DOHH2 (cell line): Measurements from ENCODE around the gene BNIP5.

Experiments used
- H3F3A ChIP-seq: fragments of 200-600 bp; sonication (generic), shearing (Covaris generic); 2 replicates; pipeline ENCODE4 v1.6.0; 2016; ENCODE audit warnings: antibody characterized with exemption, mild to moderate bottlenecking; ENCODE audit not compliant: control insufficient read depth, insufficient read depth
- H3K27ac ChIP-seq: fragments of 200-600 bp; sonication (generic); 2 replicates; pipeline ENCODE4 v1.5.1; 2014; ENCODE audit warnings: low read depth, mild to moderate bottlenecking, low read length, moderate library complexity
- H3K27me3 ChIP-seq: fragments of 200-600 bp; sonication (generic); 2 replicates; pipeline ENCODE4 v1.6.1; 2014; ENCODE audit warnings: mild to moderate bottlenecking, low read length, mixed read lengths; ENCODE audit not compliant: control insufficient read depth
- H3K36me3 ChIP-seq: fragments of 200-600 bp; sonication (generic); 2 replicates; pipeline ENCODE4 v1.6.1; 2014; ENCODE audit warnings: mild to moderate bottlenecking, low read length, moderate library complexity, mixed read lengths; ENCODE audit not compliant: control insufficient read depth
- H3K4me1 ChIP-seq: fragments of 200-600 bp; sonication (generic); 2 replicates; pipeline ENCODE4 v1.6.1; 2014; ENCODE audit warnings: mild to moderate bottlenecking, low read length, mixed read lengths; ENCODE audit not compliant: control insufficient read depth
- H3K4me2 ChIP-seq: fragments of 200-600 bp; sonication (generic); 2 replicates; pipeline ENCODE4 v1.6.0; 2014; ENCODE audit warnings: mild to moderate bottlenecking, low read length, moderate library complexity
- H3K4me3 ChIP-seq: fragments of 200-600 bp; sonication (generic); 2 replicates; pipeline ENCODE4 v1.5.1; 2014; ENCODE audit warnings: mild to moderate bottlenecking, low read length, mixed read lengths
- H3K79me2 ChIP-seq: fragments of 200-600 bp; sonication (generic); 2 replicates; pipeline ENCODE4 v1.6.1; 2014; ENCODE audit warnings: mild to moderate bottlenecking, low read length, mixed read lengths; ENCODE audit not compliant: control insufficient read depth
- H3K9me2 ChIP-seq: fragments of 200-600 bp; sonication (generic); replicated peaks from 2 replicates; pipeline ENCODE4 v1.6.1; 2014; ENCODE audit warnings: mild to moderate bottlenecking, low read length, mixed read lengths; ENCODE audit not compliant: control insufficient read depth
- H3K9me3 ChIP-seq: fragments of 200-600 bp; sonication (generic); 2 replicates; pipeline ENCODE4 v1.6.1; 2014; ENCODE audit warnings: antibody characterized with exemption, low read length, mixed read lengths; ENCODE audit not compliant: control insufficient read depth, insufficient read depth
- H4K20me1 ChIP-seq: fragments of 200-600 bp; sonication (generic); 2 replicates; pipeline ENCODE4 v1.6.0; 2014; ENCODE audit warnings: low read depth, mild to moderate bottlenecking, antibody characterized with exemption, low read length, moderate library complexity; ENCODE audit not compliant: control insufficient read depth, insufficient read depth
- EZH2phosphoT487 ChIP-seq: fragments of 200-600 bp; sonication (generic); IDR thresholded peaks from 2 replicates; pipeline ENCODE4 v1.6.1; 2017; ENCODE audit warnings: borderline replicate concordance, mild to moderate bottlenecking, antibody characterized with exemption, low read length, moderate library complexity, mixed read lengths
- TF ChIP-seq, protein P1 (sequence below): fragments of 200-600 bp; sonication (generic); IDR thresholded peaks from one replicate; pipeline ENCODE4 v1.5.1; 2014; ENCODE audit warnings: antibody characterized with exemption, mild to moderate bottlenecking, low read depth, low read length; ENCODE audit not compliant: poor library complexity, severe bottlenecking

The BNIP5 gene

DNA sequence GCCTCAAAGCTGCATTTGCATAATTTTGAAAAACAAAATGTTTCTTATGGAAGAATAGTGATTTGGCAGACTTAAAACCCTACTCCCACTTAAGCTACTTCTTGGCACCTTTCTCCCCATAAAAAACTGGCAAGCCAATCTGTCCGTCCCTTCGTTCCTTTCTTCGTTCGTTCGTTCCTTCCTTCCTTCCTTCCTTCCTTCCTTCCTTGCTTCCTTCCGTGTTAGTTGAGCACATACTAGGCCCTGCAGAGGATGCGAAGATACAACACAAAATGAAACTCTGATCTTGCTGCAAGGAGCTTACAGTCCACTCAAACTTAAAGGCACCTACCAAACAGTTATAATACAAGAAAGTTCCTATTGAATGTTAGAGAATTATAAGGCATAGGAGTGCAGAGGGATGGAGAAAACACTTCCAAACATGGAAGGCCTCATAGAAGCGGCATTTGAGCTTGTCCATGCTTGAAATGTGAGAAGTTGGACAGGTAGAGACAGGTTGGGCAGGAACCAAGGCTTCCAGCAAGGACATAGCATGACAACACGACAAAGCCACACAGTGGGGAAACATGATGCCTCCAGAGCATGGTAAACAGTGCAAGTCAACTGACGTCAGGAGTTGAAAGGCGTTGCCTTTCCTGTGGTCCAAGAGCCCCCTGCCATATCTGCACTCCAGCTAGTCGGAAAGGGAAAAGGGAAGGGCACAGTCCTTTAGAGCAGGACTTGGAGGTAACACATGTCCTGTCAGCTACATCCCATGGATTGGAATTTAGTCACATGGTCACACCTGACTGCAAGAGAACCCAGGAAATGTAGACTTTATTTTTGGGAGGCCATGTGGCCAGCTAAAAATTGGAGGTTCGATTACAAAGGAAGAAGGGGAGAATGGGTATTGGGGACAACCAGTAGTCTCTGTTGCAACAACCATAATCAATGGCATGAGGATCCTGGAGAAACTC, 59.8 kb downstream of the BNIP5 start:
- Histone ChIP-seq H3K4me1 (no peaks in the 10 kb centered on the region), H4K20me1 (no peaks in the 10 kb centered on the region), H3F3A (no peaks in the 10 kb centered on the region), H3K79me2 (no peaks in the 10 kb centered on the region), H3K9me3 (no peaks in the 10 kb centered on the region), H3K4me3 (no peak overlapping the region), H3K9me2 (no peaks in the 10 kb centered on the region), H3K4me2 (no peak overlapping the region), H3K27me3 (peaks cover 37% of the 10 kb centered on the region), H3K27ac (no peak overlapping the region), H3K36me3 (no peaks in the 10 kb centered on the region)
- TF ChIP-seq, protein P1, sequence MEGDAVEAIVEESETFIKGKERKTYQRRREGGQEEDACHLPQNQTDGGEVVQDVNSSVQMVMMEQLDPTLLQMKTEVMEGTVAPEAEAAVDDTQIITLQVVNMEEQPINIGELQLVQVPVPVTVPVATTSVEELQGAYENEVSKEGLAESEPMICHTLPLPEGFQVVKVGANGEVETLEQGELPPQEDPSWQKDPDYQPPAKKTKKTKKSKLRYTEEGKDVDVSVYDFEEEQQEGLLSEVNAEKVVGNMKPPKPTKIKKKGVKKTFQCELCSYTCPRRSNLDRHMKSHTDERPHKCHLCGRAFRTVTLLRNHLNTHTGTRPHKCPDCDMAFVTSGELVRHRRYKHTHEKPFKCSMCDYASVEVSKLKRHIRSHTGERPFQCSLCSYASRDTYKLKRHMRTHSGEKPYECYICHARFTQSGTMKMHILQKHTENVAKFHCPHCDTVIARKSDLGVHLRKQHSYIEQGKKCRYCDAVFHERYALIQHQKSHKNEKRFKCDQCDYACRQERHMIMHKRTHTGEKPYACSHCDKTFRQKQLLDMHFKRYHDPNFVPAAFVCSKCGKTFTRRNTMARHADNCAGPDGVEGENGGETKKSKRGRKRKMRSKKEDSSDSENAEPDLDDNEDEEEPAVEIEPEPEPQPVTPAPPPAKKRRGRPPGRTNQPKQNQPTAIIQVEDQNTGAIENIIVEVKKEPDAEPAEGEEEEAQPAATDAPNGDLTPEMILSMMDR, result no peak
- no peak for TF ChIP-seq EZH2phosphoT487

DNA sequence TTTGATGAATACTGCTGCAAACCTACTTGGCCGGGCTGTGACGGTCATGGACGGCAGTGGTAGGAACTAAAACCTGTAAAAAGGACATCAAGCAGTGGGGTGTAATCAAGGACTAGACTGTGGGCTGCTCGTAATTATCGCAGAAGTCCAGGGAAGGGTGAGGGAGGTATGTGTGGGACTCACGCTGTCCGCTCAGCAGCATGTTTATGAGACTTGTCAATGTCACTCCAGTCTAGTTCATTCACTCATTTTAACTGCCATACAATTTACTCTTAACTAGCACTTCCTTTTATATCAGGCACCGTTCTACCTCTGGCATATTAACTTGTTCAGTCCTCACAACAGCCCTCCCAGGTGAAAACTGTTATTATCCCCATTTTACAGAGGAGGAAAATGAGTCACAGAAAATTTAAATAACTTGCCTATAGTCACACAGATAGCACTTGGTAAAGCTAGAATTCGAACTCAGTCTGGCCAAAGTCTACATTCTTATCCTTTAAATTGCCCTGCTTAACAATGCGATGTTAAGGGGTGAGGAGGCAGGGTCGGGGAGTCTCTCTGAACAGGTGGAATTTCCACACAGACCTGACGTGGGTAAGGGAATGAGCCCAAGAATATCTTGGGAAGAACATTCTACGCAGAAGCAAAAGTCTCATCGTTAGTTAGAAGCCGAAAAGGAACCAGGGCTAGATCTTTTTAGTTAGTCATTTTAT, 62.7 kb downstream of the BNIP5 start:
- H3K79me2 ChIP-seq, result no peaks in the 10 kb centered on the region
- H4K20me1 ChIP-seq, result no peaks in the 10 kb centered on the region
- H3K4me3 ChIP-seq, result no peak overlapping the region
- no peak overlapping the region for H3K4me2 ChIP-seq
- no peaks in the 10 kb centered on the region for H3K36me3 ChIP-seq
- H3F3A ChIP-seq, result no peaks in the 10 kb centered on the region
- H3K9me2 ChIP-seq, result no peaks in the 10 kb centered on the region
- H3K27me3 ChIP-seq, result peaks cover 29% of the 10 kb centered on the region
- no peaks in the 10 kb centered on the region for H3K4me1 ChIP-seq
- no peak for TF ChIP-seq EZH2phosphoT487
- TF ChIP-seq, protein P1, result no peak
- H3K27ac ChIP-seq, result no peak overlapping the region
- H3K9me3 ChIP-seq, result no peaks in the 10 kb centered on the region

DNA sequence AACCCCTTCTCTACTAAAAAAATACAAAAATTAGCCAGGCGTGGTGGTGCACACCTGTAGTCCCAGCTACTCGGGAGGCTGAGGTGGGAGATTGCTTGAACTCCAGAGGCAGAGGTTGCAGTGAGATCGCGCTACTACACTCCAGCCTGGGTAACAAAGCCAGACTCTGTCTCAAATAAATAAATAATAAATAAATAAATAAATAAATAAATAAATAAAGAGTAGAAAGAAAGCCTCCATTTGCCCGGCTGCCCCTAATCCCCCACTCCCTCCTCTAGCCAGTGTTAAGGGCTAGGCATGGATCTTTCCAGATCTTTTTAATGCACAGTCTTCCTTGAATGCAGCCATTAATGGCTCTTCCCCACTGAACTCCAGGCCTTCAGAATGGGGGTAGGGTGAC, 63.6 kb downstream of the BNIP5 start:
- Histone ChIP-seq H3K9me3 (no peaks in the 10 kb centered on the region), H3K27me3 (peaks cover 23% of the 10 kb centered on the region), H3K4me2 (no peak overlapping the region), H3K36me3 (no peaks in the 10 kb centered on the region), H3K79me2 (no peaks in the 10 kb centered on the region), H3K4me3 (no peak overlapping the region), H3F3A (no peaks in the 10 kb centered on the region), H3K4me1 (no peaks in the 10 kb centered on the region), H4K20me1 (no peaks in the 10 kb centered on the region), H3K27ac (no peak overlapping the region), H3K9me2 (no peaks in the 10 kb centered on the region)
- TF ChIP-seq, protein P1, result no peak
- no peak for TF ChIP-seq EZH2phosphoT487
